BJ (cell line): ENCODE measurements around the gene PHF20. TPM values are rescaled to one million over a fixed set of nuclear protein-coding genes. Genes with fewer than 3 reads are reported as not detected.
A peak's percentile ranks its signal among the peaks of the same experiment; 100 is the strongest.
"Not testable (repeated sequence)": the region's sequence is repeated elsewhere in the genome, so short reads cannot be mapped to it uniquely, and the experiment has no call there.

Experiments used
- CTCF ChIA-PET: fragments of 350-600 bp; formaldehyde crosslinking; extraction: SDS; loops from one replicate; lab custom pipeline; 2021; ENCODE audit warnings: antibody characterized with exemption, inconsistent platforms; lab: Yijun Ruan, JAX
- POLR2A ChIA-PET: fragments of 300-600 bp; sonication (Branson Sonifier 250); formaldehyde crosslinking; extraction: SDS; loops from one replicate; lab custom pipeline; 2021; ENCODE audit warnings: antibody characterized with exemption; lab: Charles Lee
- DNase-seq: peaks from one replicate; pipeline ENCODE4 v3.0.0-alpha.2; 2011; ENCODE audit warnings: low read depth
- H3K27me3 ChIP-seq: 2 replicates; pipeline ENCODE4 v1.6.0; 2011; ENCODE audit warnings: low read length; ENCODE audit not compliant: control insufficient read depth, insufficient read depth
- H3K36me3 ChIP-seq: 2 replicates; pipeline ENCODE4 v1.5.1; 2011; ENCODE audit warnings: low read length; ENCODE audit not compliant: control insufficient read depth, insufficient read depth
- H3K4me3 ChIP-seq: 2 replicates; pipeline ENCODE4 v1.5.1; 2011; ENCODE audit warnings: low read depth, mild to moderate bottlenecking, control low read depth, low read length
- CTCF ChIP-seq: IDR thresholded peaks from 2 replicates; pipeline ENCODE4 v1.5.1; 2011; ENCODE audit warnings: low read depth, mild to moderate bottlenecking, control low read depth, inconsistent platforms, low read length, moderate library complexity; ENCODE audit not compliant: insufficient read depth
- polyA plus RNA-seq: library from polyadenylated mRNA; depleted of rRNA; stranded (reverse); fragments of >200 nt; gene quantifications from 2 replicates; pipeline ENCODE4 v1.2.3, GENCODE V29; 2011; rRNA removed
- small RNA-seq: library from RNA; depleted of rRNA; stranded (forward); fragments of <200 nt; gene quantifications from one replicate; pipeline ENCODE3, GENCODE V24; 2012; ENCODE audit warnings: low replicate concordance, low read depth; ENCODE audit not compliant: insufficient read length

The PHF20 gene
- polyA plus RNA-seq, 1 experiment = 24.9 TPM

GRCh38 chr20:35991142-35991771, 219.4 kb downstream of the PHF20 start:
- DNase-seq = no peak
- peak; percentile 70 for TF ChIP-seq CTCF

GRCh38 chr20:35992713-35993335, 221.0 kb downstream of the PHF20 start:
- DNase-seq = no peak
- POLR2A ChIA-PET = interaction anchor here (0.6 kb wide), 1 partner anchor 101 kb away, joined by 6 read pairs; no protein-coding TSS in a partner anchor
- TF ChIP-seq CTCF = peak; percentile 91

More at GRCh38 chr20:35991142-35991771, 219.4 kb downstream of the PHF20 start:
- ChIA-PET POLR2A (no interaction called here), CTCF (interaction anchor here (0.7 to 14.7 kb wide), 20 partner anchors 8 to 524 kb away, joined by 3 to 498 read pairs (median 6); partner anchors contain the start of gene SCAND1)
- Histone ChIP-seq H3K36me3 (no peaks in the 10 kb centered on the region), H3K27me3 (no peaks in the 10 kb centered on the region), H3K4me3 (no peak overlapping the region)

GRCh38 chr20:35994994-35995453, 223.2 kb downstream of the PHF20 start:
- ChIA-PET CTCF (interaction anchor here (0.6 to 14.7 kb wide), 31 partner anchors 8 to 205 kb away, joined by 3 to 498 read pairs (median 4); partner anchors contain the start of gene CNBD2), POLR2A (no interaction called here)
- peak; percentile 98 for TF ChIP-seq CTCF
- DNase-seq = no peak
- no peak overlapping the region for H3K4me3 ChIP-seq
- no peaks in the 10 kb centered on the region for H3K36me3 ChIP-seq
- H3K27me3 ChIP-seq = no peaks in the 10 kb centered on the region

More at GRCh38 chr20:35992713-35993335, 221.0 kb downstream of the PHF20 start:
- no peaks in the 10 kb centered on the region for H3K36me3 ChIP-seq
- H3K27me3 ChIP-seq = no peaks in the 10 kb centered on the region
- CTCF ChIA-PET = interaction anchor here (0.6 to 14.7 kb wide), 41 partner anchors 11 to 1282 kb away, joined by 3 to 498 read pairs (median 4); partner anchors contain the start of gene SCAND1
- no peak overlapping the region for H3K4me3 ChIP-seq

GRCh38 chr20:35996492-35996891, 224.7 kb downstream of the PHF20 start:
- H3K4me3 ChIP-seq, H3K27me3 ChIP-seq, POLR2A ChIA-PET, DNase-seq, H3K36me3 ChIP-seq: not testable (repeated sequence)
- CTCF ChIA-PET = interaction anchor here (0.6 to 14.7 kb wide), 5 partner anchors 19 to 214 kb away, joined by 3 to 498 read pairs (median 5); no protein-coding TSS in a partner anchor

Small RNAs within 50 kb of the gene (small RNA-seq; reads per million reads assigned to genes)
- gene COX7BP2 (not detected), gene HIGD1AP16 (not detected), gene RF00019 (not detected), gene RF00026 (not detected), gene RNU4-40P (not detected), gene RNU6-937P (not detected)

Other genes starting within 250 kb of the PHF20 start
- gene C20orf173, start 242.4 kb upstream of the PHF20 start, polyA plus RNA-seq = not detected in 2 replicates
- gene ERGIC3, start 229.9 kb upstream of the PHF20 start, polyA plus RNA-seq = 567 and 917 TPM in 2 replicates
- gene SPAG4, start 156.2 kb upstream of the PHF20 start, polyA plus RNA-seq = 8.3 and 11.4 TPM in 2 replicates
- gene CPNE1, start 107.1 kb upstream of the PHF20 start, polyA plus RNA-seq = 134 and 217 TPM in 2 replicates
- gene RBM12, start 107.1 kb upstream of the PHF20 start, polyA plus RNA-seq = 54.4 and 60.2 TPM in 2 replicates
- gene NFS1, start 72.7 kb upstream of the PHF20 start, polyA plus RNA-seq = 40.9 and 45.6 TPM in 2 replicates
- gene ROMO1, start 72.6 kb upstream of the PHF20 start, polyA plus RNA-seq = 306 and 399 TPM in 2 replicates
- gene RBM39, start 29.8 kb upstream of the PHF20 start, polyA plus RNA-seq = 63.5 and 107 TPM in 2 replicates
- gene SCAND1, start 182.5 kb downstream of the PHF20 start, polyA plus RNA-seq = 10.8 and 15.8 TPM in 2 replicates
- 1.7 and 2.4 TPM in 2 replicates for gene CNBD2, start 196.6 kb downstream of the PHF20 start, polyA plus RNA-seq